SK-N-SH (cell line): ENCODE results near the gene ITGA6. TPM values are rescaled to one million over a fixed set of nuclear protein-coding genes. Genes with fewer than 3 reads are reported as not detected.

ENCODE experiments used
- CTCF ChIA-PET: fragments of 300-600, 350-600 bp; formaldehyde crosslinking; extraction: SDS; loops from one replicate; lab custom pipeline; 2021; lab: Yijun Ruan, JAX
- POLR2A ChIA-PET: fragments of 350-600 bp; sonication (Branson Sonifier 250); formaldehyde crosslinking; extraction: SDS; loops from one replicate; lab custom pipeline; 2020; ENCODE audit warnings: antibody characterized with exemption, inconsistent platforms; lab: Yijun Ruan, JAX
- DNase-seq: peaks from one replicate; pipeline ENCODE4 v3.0.0; 2012
- H2AFZ ChIP-seq: fragments of 200-600 bp; sonication (generic); 2 replicates; pipeline ENCODE4 v1.8.1; 2016; ENCODE audit warnings: antibody characterized with exemption, mild to moderate bottlenecking, low read depth
- H3F3A ChIP-seq: fragments of 200-600 bp; sonication (generic); replicated peaks from 2 replicates; pipeline ENCODE3; 2016; ENCODE audit warnings: antibody characterized with exemption, mild to moderate bottlenecking; ENCODE audit not compliant: insufficient read depth
- H3K27ac ChIP-seq, 2 experiments: fragments of 200-500 bp in 1 of 2; fragments of 200-600 bp in 1 of 2; sonication (Bioruptor generic) in 1 of 2; sonication (generic), shearing (Covaris generic) in 1 of 2; 2 replicates each; pipeline versions ENCODE4 v1.5.1 to v1.6.1; 2014 to 2016; ENCODE audit warnings: low read depth in 2 of 2, inconsistent platforms in 1 of 2, low read length in 1 of 2, mild to moderate bottlenecking in 1 of 2, mixed read lengths in 1 of 2
- H3K27me3 ChIP-seq: fragments of 200-600 bp; sonication (generic), shearing (Covaris generic); 2 replicates; pipeline ENCODE4 v1.6.1; 2016; ENCODE audit warnings: mixed run types; ENCODE audit not compliant: insufficient read depth
- H3K36me3 ChIP-seq, 2 experiments: fragments of 200-500 bp in 1 of 2; fragments of 200-600 bp in 1 of 2; sonication (Bioruptor generic) in 1 of 2; sonication (generic) in 1 of 2; replicated peaks in 1 of 2; 2 replicates each; pipeline versions ENCODE3 to v1.5.1; 2014 to 2016; ENCODE audit warnings: low read length in 1 of 2, mild to moderate bottlenecking in 1 of 2; ENCODE audit not compliant: insufficient read depth in 2 of 2, control insufficient read depth in 1 of 2
- H3K4me1 ChIP-seq, 2 experiments: fragments of 200-500 bp in 1 of 2; fragments of 200-600 bp in 1 of 2; sonication (Bioruptor generic) in 1 of 2; sonication (generic), shearing (Covaris generic) in 1 of 2; 2 replicates each; pipeline versions ENCODE4 v1.5.1 to v1.6.1; 2014 to 2016; ENCODE audit warnings: low read depth in 1 of 2, low read length in 1 of 2, mixed run types in 1 of 2; ENCODE audit not compliant: insufficient read depth in 2 of 2, control insufficient read depth in 1 of 2
- H3K4me2 ChIP-seq: fragments of 200-600 bp; sonication (generic), shearing (Covaris generic); 2 replicates; pipeline ENCODE4 v1.6.1; 2017; ENCODE audit warnings: mixed run types
- H3K4me3 ChIP-seq, 2 experiments: fragments of 200-500 bp in 1 of 2; fragments of 200-600 bp in 1 of 2; sonication (Bioruptor generic) in 1 of 2; sonication (generic), shearing (Covaris generic) in 1 of 2; 2 replicates each; pipeline versions ENCODE4 v1.5.1 to v1.8.1; 2014 to 2016; ENCODE audit warnings: low read depth in 2 of 2, inconsistent platforms in 1 of 2, low read length in 1 of 2, mild to moderate bottlenecking in 1 of 2, mixed read lengths in 1 of 2, moderate library complexity in 1 of 2
- H3K79me2 ChIP-seq: fragments of 200-600 bp; sonication (generic); 2 replicates; pipeline ENCODE4 v1.8.1; 2017; ENCODE audit warnings: mild to moderate bottlenecking; ENCODE audit not compliant: insufficient read depth
- H3K9ac ChIP-seq: fragments of 200-600 bp; sonication (generic); 2 replicates; pipeline ENCODE4 v1.6.1; 2017; ENCODE audit warnings: mixed run types
- H3K9me2 ChIP-seq: fragments of 200-600 bp; sonication (generic); 2 replicates; pipeline ENCODE4 v1.6.1; 2017; ENCODE audit warnings: mixed run types
- H3K9me3 ChIP-seq: fragments of 200-600 bp; sonication (generic); 2 replicates; pipeline ENCODE4 v1.6.1; 2017; ENCODE audit warnings: mixed run types, mild to moderate bottlenecking, moderate library complexity
- H4K20me1 ChIP-seq: fragments of 200-600 bp; sonication (generic); 2 replicates; pipeline ENCODE4 v1.6.1; 2017; ENCODE audit warnings: mild to moderate bottlenecking, mixed run types; ENCODE audit not compliant: insufficient read depth
- CHD2 ChIP-seq: fragments of 150-350 bp; IDR thresholded peaks from 2 replicates; pipeline ENCODE4 v1.6.1; 2018; ENCODE audit warnings: low read length; ENCODE audit not compliant: partially characterized antibody
- CTCF ChIP-seq: fragments of 200-600 bp; sonication (generic); IDR thresholded peaks from 2 replicates; pipeline ENCODE4 v1.6.1; 2017; ENCODE audit warnings: antibody characterized with exemption, mild to moderate bottlenecking, moderate library complexity
- ELF1 ChIP-seq: IDR thresholded peaks from 2 replicates; pipeline ENCODE4 v1.4.0; 2012
- EP300 ChIP-seq, 2 experiments: IDR thresholded peaks; 2 replicates each; pipeline versions ENCODE4 v1.4.0 to v1.6.1; 2012; ENCODE audit warnings: borderline replicate concordance in 1 of 2, low read depth in 1 of 2, low read length in 1 of 2
- FOSL2 ChIP-seq: IDR thresholded peaks from 2 replicates; pipeline ENCODE4 v1.4.0; 2012; ENCODE audit warnings: low read depth, mild to moderate bottlenecking, moderate library complexity, borderline replicate concordance
- FOXJ3 ChIP-seq: sonication (generic); formaldehyde crosslinking; IDR thresholded peaks from 2 replicates; pipeline ENCODE4 v1.5.1; 2020; ENCODE audit warnings: mild to moderate bottlenecking, missing genetic modification reagents
- FOXM1 ChIP-seq: IDR thresholded peaks from 2 replicates; pipeline ENCODE4 v1.4.0; 2012; ENCODE audit warnings: low read depth, mild to moderate bottlenecking
- IRF3 ChIP-seq: fragments of 150-350 bp; IDR thresholded peaks from 2 replicates; pipeline ENCODE4 v1.6.1; 2016; ENCODE audit warnings: mild to moderate bottlenecking, low read depth, low read length
- MAX ChIP-seq: IDR thresholded peaks from 2 replicates; pipeline ENCODE4 v1.4.0; 2012; ENCODE audit warnings: low read depth
- MEF2A ChIP-seq: IDR thresholded peaks from 2 replicates; pipeline ENCODE4 v1.4.0; 2012; ENCODE audit warnings: low read depth, borderline replicate concordance
- NFIC ChIP-seq: IDR thresholded peaks from 2 replicates; pipeline ENCODE4 v1.4.0; 2012; ENCODE audit warnings: borderline replicate concordance
- NRF1 ChIP-seq: IDR thresholded peaks from 2 replicates; pipeline ENCODE4 v1.6.1; 2012; ENCODE audit warnings: low read depth, mild to moderate bottlenecking, low read length
- REST ChIP-seq: IDR thresholded peaks from 2 replicates; pipeline ENCODE4 v1.6.1; 2012; ENCODE audit warnings: mild to moderate bottlenecking, low read depth, low read length, moderate library complexity
- RXRA ChIP-seq: IDR thresholded peaks from 2 replicates; pipeline ENCODE4 v1.4.0; 2012; ENCODE audit warnings: low read depth, mild to moderate bottlenecking, borderline replicate concordance
- SIN3A ChIP-seq: IDR thresholded peaks from 2 replicates; pipeline ENCODE4 v1.6.1; 2012; ENCODE audit warnings: low read depth, mild to moderate bottlenecking, low read length, moderate library complexity, borderline replicate concordance
- SMC3 ChIP-seq: IDR thresholded peaks from 2 replicates; pipeline ENCODE4 v1.6.1; 2012; ENCODE audit warnings: low read depth, low read length, improper control_type of control experiment
- USF1 ChIP-seq: IDR thresholded peaks from 2 replicates; pipeline ENCODE4 v1.4.0; 2012; ENCODE audit warnings: low read depth, borderline replicate concordance
- USF2 ChIP-seq: fragments of 150-350 bp; IDR thresholded peaks from 2 replicates; pipeline ENCODE4 v1.6.1; 2017; ENCODE audit warnings: antibody characterized with exemption, low read length, low read depth, borderline replicate concordance
- YY1 ChIP-seq: IDR thresholded peaks from 2 replicates; pipeline ENCODE4 v1.4.0; 2012; ENCODE audit warnings: low read depth, mild to moderate bottlenecking
- WGBS: methylation state at CpG from one replicate; pipeline ENCODE4 v1.1.6; 2017; ENCODE audit warnings: low lambda C conversion rate; 5-methylcytosine and 5-hydroxymethylcytosine counted together
- polyA plus RNA-seq, 3 experiments: library from polyadenylated mRNA; depleted of rRNA; stranded (reverse); fragments of >200 nt; gene quantifications; 2 replicates each; pipeline ENCODE4 v1.2.3, GENCODE V29; 2012

ITGA6 gene
- polyA plus RNA-seq, 1 of the 3 experiments (the other 2 are of a cell fraction): 26.0 TPM

GRCh38 chr2:172405673-172406072, 21.7 kb upstream of the ITGA6 start:
- ChIA-PET POLR2A (no interaction called here), CTCF (no interaction called here)
- H3K27me3 ChIP-seq: no peaks in the 10 kb centered on the region
- no peak overlapping the region for H3K9ac ChIP-seq
- peaks cover 3 to 4% of the 10 kb centered on the region in 2 experiments; a peak in 2 of 4 replicates for H3K4me1 ChIP-seq
- H3K27ac ChIP-seq: no peak overlapping the region
- no peaks in the 10 kb centered on the region for H4K20me1 ChIP-seq
- H3K9me2 ChIP-seq: no peaks in the 10 kb centered on the region
- H3K36me3 ChIP-seq: no peaks in the 10 kb centered on the region
- no peak overlapping the region for H3K4me2 ChIP-seq
- H3F3A ChIP-seq: peaks cover 19% of the 10 kb centered on the region
- H3K79me2 ChIP-seq: no peaks in the 10 kb centered on the region
- TF ChIP-seq YY1 (no peak), FOXM1 (no peak), CHD2 (no peak), EP300 (IDR thresholded peaks at IDR 0.05; ENCODE audit: borderline replicate concordance in 1 of 2, low read depth in 1 of 2, low read length in 1 of 2) (no peak), NFIC (no peak), MEF2A (no peak), FOXJ3 (CRISPR knock-in tag) (no peak), IRF3 (no peak), CTCF (no peak), SMC3 (no peak), NRF1 (no peak), MAX (no peak), FOSL2 (no peak), USF1 (no peak), REST (no peak), SIN3A (no peak), ELF1 (no peak), RXRA (no peak), USF2 (no peak)
- no peak for DNase-seq
- H2AFZ ChIP-seq: no peak overlapping the region
- no peaks in the 10 kb centered on the region for H3K9me3 ChIP-seq
- 89% methylated on average over 4 of the region's 4 CpGs for WGBS
- no peak overlapping the region for H3K4me3 ChIP-seq
